ENCODE data around the gene LIPC. TPM values are rescaled to one million over a fixed set of nuclear protein-coding genes. Genes with fewer than 3 reads are reported as not detected.

The LIPC gene
- total RNA-seq, 3 donors from 2014 or later, result 2.3 to 9.3 (median 3.4) TPM

- H3K4me3 ChIP-seq, result no peak overlapping the region
- no peaks in the 10 kb centered on the region for H3K36me3 ChIP-seq (ENCODE audit: low read depth)
- intact Hi-C loops (cut with DNase I, micrococcal nuclease), result no loop called here
- no peaks in the 10 kb centered on the region for H3K9me3 ChIP-seq
- DNase-seq (no peak), ATAC-seq (no peak)
- H3K4me1 ChIP-seq (ENCODE audit: low read depth), result no peaks in the 10 kb centered on the region
- no peak for TF ChIP-seq CTCF (IDR thresholded peaks at IDR 0.05)
Measured at GRCh38 chr15:58433597-58434333, 2.0 kb downstream of the LIPC start.

GRCh38 chr15:58434334-58434875 is 2.6 kb downstream of the LIPC start:
- no peak overlapping the region for H3K4me3 ChIP-seq
- H3K9me3 ChIP-seq, result no peaks in the 10 kb centered on the region
- DNase-seq (no peak), ATAC-seq (no peak)
- H3K4me1 ChIP-seq (ENCODE audit: low read depth), result peaks cover 3% of the 10 kb centered on the region
- intact Hi-C loops (cut with DNase I, micrococcal nuclease), result no loop called here
- TF ChIP-seq CTCF (IDR thresholded peaks at IDR 0.05), result no peak
- H3K36me3 ChIP-seq (ENCODE audit: low read depth), result no peaks in the 10 kb centered on the region

- no peaks in the 10 kb centered on the region for H3K36me3 ChIP-seq (ENCODE audit: low read depth)
- no peak overlapping the region for H3K4me3 ChIP-seq
- no peak for TF ChIP-seq CTCF (IDR thresholded peaks at IDR 0.05)
- H3K4me1 ChIP-seq (ENCODE audit: low read depth), result peaks cover 24% of the 10 kb centered on the region
- no peaks in the 10 kb centered on the region for H3K9me3 ChIP-seq
- DNase-seq, result no peak
- intact Hi-C loops (cut with DNase I, micrococcal nuclease), result no loop called here
- ATAC-seq, result no peak
Measured at GRCh38 chr15:58436552-58436951, 4.8 kb downstream of the LIPC start.

- ATAC-seq, result no peak
- peaks cover 31% of the 10 kb centered on the region for H3K4me1 ChIP-seq (ENCODE audit: low read depth)
- TF ChIP-seq CTCF (IDR thresholded peaks at IDR 0.05), result no peak
- H3K4me3 ChIP-seq, result no peak overlapping the region
- intact Hi-C loops (cut with DNase I, micrococcal nuclease), result no loop called here
- H3K36me3 ChIP-seq (ENCODE audit: low read depth), result no peaks in the 10 kb centered on the region
- DNase-seq, result no peak
- no peaks in the 10 kb centered on the region for H3K9me3 ChIP-seq
Measured at GRCh38 chr15:58437531-58438105, 5.8 kb downstream of the LIPC start.

- intact Hi-C loops (cut with DNase I, micrococcal nuclease), result no loop called here
- Histone ChIP-seq H3K36me3 (ENCODE audit: low read depth) (no peaks in the 10 kb centered on the region), H3K4me1 (ENCODE audit: low read depth) (peaks cover 32% of the 10 kb centered on the region), H3K4me3 (no peak overlapping the region), H3K9me3 (no peaks in the 10 kb centered on the region)
- no peak for ATAC-seq
- TF ChIP-seq CTCF (IDR thresholded peaks at IDR 0.05), result no peak
- no peak for DNase-seq
Measured at GRCh38 chr15:58438111-58438510, 6.3 kb downstream of the LIPC start.
